ENCODE results near the gene ADGRE1. TPM values are rescaled to one million over a fixed set of nuclear protein-coding genes. Genes with fewer than 3 reads are reported as not detected.

The ADGRE1 gene
- total RNA-seq, result not detected in 2 replicates

DNA sequence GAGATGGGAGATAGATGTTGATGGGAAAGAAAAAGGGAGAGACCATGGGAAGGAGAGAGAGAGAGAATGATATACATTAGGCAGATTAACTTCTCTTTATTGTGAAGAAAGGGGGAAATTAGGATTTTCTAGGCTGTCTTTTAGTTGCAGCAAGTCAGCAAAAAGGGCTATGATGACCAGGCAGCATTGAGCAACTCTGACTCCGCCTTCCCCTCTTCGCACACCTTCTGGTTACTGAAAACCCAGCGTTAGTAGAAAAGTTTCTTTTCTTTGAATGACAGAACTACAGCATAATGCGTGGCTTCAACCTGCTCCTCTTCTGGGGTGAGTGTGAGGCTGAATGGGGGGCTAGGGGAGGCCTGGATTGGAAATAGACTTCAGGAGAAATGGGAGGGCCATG, at the start of gene ADGRE1:
Gene ADGRE1 (plus strand): TSS at position 264 of the 400 bp plus-strand sequence. CDS start 30 bp downstream, at position 294.
- Histone ChIP-seq H3K4me3 (ENCODE audit: low read depth, low read length) (no peak within 1 kb of the TSS), H3K36me3 (ENCODE audit: control insufficient read depth, insufficient read depth, low read length) (no peaks in the 10 kb centered on the region), H3K27me3 (ENCODE audit: control insufficient read depth, insufficient read depth, low read length) (no peaks in the 10 kb centered on the region)
- TF ChIP-seq, protein P1, sequence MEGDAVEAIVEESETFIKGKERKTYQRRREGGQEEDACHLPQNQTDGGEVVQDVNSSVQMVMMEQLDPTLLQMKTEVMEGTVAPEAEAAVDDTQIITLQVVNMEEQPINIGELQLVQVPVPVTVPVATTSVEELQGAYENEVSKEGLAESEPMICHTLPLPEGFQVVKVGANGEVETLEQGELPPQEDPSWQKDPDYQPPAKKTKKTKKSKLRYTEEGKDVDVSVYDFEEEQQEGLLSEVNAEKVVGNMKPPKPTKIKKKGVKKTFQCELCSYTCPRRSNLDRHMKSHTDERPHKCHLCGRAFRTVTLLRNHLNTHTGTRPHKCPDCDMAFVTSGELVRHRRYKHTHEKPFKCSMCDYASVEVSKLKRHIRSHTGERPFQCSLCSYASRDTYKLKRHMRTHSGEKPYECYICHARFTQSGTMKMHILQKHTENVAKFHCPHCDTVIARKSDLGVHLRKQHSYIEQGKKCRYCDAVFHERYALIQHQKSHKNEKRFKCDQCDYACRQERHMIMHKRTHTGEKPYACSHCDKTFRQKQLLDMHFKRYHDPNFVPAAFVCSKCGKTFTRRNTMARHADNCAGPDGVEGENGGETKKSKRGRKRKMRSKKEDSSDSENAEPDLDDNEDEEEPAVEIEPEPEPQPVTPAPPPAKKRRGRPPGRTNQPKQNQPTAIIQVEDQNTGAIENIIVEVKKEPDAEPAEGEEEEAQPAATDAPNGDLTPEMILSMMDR (IDR thresholded peaks at IDR 0.05; ENCODE audit: insufficient read depth, low read length, severe bottlenecking), result no peak
- FAIRE-seq (no peak), DNase-seq (ENCODE audit: low read depth) (no peak)

GRCh38 chr19:6838062-6838655, 49.2 kb upstream of the ADGRE1 start:
- DNase-seq (ENCODE audit: low read depth) (no peak), FAIRE-seq (no peak)
- H3K27me3 ChIP-seq (ENCODE audit: control insufficient read depth, insufficient read depth, low read length), result no peaks in the 10 kb centered on the region
- TF ChIP-seq, protein P1 (IDR thresholded peaks at IDR 0.05; ENCODE audit: insufficient read depth, low read length, severe bottlenecking), result no peak
- H3K4me3 ChIP-seq (ENCODE audit: low read depth, low read length), result no peak overlapping the region
- no peaks in the 10 kb centered on the region for H3K36me3 ChIP-seq (ENCODE audit: control insufficient read depth, insufficient read depth, low read length)

- TF ChIP-seq, protein P1 (IDR thresholded peaks at IDR 0.05; ENCODE audit: insufficient read depth, low read length, severe bottlenecking), result no peak
- Histone ChIP-seq H3K27me3 (ENCODE audit: control insufficient read depth, insufficient read depth, low read length) (no peaks in the 10 kb centered on the region), H3K4me3 (ENCODE audit: low read depth, low read length) (no peak overlapping the region), H3K36me3 (ENCODE audit: control insufficient read depth, insufficient read depth, low read length) (no peaks in the 10 kb centered on the region)
- no peak for DNase-seq (ENCODE audit: low read depth)
- no peak for FAIRE-seq
Observed at GRCh38 chr19:6842871-6843607, 44.3 kb upstream of the ADGRE1 start.

DNA sequence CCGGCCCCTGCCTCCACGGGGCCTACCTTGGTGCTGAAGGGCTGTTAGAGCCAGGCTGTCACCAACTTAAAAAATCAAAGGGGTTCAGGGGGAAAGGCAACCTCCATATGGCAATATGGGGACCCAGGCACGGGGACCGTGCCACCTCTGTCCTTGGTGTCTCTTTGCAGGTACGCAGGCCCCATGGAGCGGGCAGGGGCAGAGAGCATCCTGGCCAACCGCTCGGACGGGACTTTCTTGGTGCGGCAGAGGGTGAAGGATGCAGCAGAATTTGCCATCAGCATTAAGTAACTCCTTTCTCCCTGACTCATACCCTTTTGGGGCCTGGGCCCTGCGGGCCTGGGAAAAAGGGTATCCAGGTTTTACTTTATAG, 39.6 kb upstream of the ADGRE1 start:
- Histone ChIP-seq H3K36me3 (ENCODE audit: control insufficient read depth, insufficient read depth, low read length) (no peaks in the 10 kb centered on the region), H3K27me3 (ENCODE audit: control insufficient read depth, insufficient read depth, low read length) (no peaks in the 10 kb centered on the region), H3K4me3 (ENCODE audit: low read depth, low read length) (no peak overlapping the region)
- FAIRE-seq (no peak), DNase-seq (ENCODE audit: low read depth) (no peak)
- TF ChIP-seq, protein P1 (IDR thresholded peaks at IDR 0.05; ENCODE audit: insufficient read depth, low read length, severe bottlenecking), result no peak

DNA sequence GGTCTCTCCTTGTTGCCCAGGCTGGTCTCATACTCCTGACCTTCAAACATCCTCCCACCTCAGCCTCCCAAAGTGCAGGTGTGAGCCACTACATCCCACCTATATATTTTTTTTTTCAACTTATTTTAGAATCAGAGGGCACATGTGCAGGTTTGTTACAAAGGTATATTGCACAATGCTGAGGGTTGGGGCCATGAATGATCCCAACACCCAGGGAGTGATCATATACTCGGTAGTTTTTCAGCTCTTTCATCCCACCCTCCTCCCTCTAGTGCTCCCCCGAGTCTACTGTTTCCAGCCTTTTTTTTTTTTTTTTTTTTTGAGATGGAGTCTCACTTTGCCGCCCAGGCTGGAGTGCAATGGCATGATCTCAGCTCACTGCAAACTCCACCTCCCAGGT, 38.4 kb upstream of the ADGRE1 start:
- TF ChIP-seq, protein P1 (IDR thresholded peaks at IDR 0.05; ENCODE audit: insufficient read depth, low read length, severe bottlenecking), result no peak

More for the DNA sequence above, 38.4 kb upstream of the ADGRE1 start:
- Histone ChIP-seq H3K36me3 (ENCODE audit: control insufficient read depth, insufficient read depth, low read length) (no peaks in the 10 kb centered on the region), H3K4me3 (ENCODE audit: low read depth, low read length) (no peak overlapping the region), H3K27me3 (ENCODE audit: control insufficient read depth, insufficient read depth, low read length) (no peaks in the 10 kb centered on the region)
- DNase-seq (ENCODE audit: low read depth), result no peak
- FAIRE-seq, result no peak
